PFSK-1 (cell line): ENCODE results near the gene GNA15.

ENCODE experiments used
- FOXP2 ChIP-seq: optimal IDR thresholded peaks from 2 replicates; pipeline ENCODE3; 2011; ENCODE audit warnings: borderline replicate concordance, control low read depth, inconsistent platforms; ENCODE audit not compliant: insufficient read depth; ENCODE audit errors: extremely low read length, extremely low read depth
- POLR2AphosphoS5 ChIP-seq: IDR thresholded peaks from 2 replicates; pipeline ENCODE4 v1.6.1; 2012; ENCODE audit warnings: low read depth, mild to moderate bottlenecking, control low read depth, low read length, moderate library complexity
- SIN3A ChIP-seq: IDR thresholded peaks from 2 replicates; pipeline ENCODE4 v1.6.1; 2012; ENCODE audit warnings: mild to moderate bottlenecking, low read length, moderate library complexity, borderline replicate concordance; ENCODE audit not compliant: insufficient read depth
- TAF1 ChIP-seq: IDR thresholded peaks from 2 replicates; pipeline ENCODE4 v1.6.1; 2012; ENCODE audit warnings: low read length, control low read depth, borderline replicate concordance; ENCODE audit not compliant: insufficient read depth
- TF ChIP-seq, protein P1 (sequence below), 2 experiments: IDR thresholded peaks; 2 replicates each; pipeline versions ENCODE4 v1.6.1 to v1.8.0; 2011 to 2012; ENCODE audit warnings: low read depth in 2 of 2, low read length in 2 of 2, control low read depth in 1 of 2, inconsistent platforms in 1 of 2, mild to moderate bottlenecking in 1 of 2, moderate library complexity in 1 of 2; ENCODE audit not compliant: insufficient read depth in 1 of 2

DNA sequence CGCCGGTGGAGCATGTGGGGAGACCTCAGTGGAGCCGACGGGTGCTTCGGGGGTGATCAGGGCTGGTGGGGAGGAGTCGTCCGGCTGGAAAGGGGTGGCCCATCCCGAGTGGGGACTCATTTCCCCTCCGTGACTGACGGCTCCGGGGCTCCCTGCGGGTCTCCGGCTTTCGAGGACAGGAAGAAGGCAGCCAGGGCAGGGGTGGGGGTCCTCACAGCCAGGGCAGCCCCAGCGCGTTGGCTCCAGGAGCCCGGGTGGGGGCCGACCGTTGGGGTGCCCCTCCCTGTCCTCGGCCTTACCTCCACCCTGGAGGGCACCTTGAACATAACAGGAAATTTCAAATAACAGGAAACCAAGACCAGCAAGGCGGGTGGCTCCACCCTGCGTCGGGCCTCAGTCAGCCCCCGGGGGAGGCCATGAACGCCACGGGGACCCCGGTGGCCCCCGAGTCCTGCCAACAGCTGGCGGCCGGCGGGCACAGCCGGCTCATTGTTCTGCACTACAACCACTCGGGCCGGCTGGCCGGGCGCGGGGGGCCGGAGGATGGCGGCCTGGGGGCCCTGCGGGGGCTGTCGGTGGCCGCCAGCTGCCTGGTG lies 42.6 kb downstream of the GNA15 start, which contains the start of gene S1PR4:
- TF ChIP-seq POLR2AphosphoS5: no peak
- TF ChIP-seq, protein P1, sequence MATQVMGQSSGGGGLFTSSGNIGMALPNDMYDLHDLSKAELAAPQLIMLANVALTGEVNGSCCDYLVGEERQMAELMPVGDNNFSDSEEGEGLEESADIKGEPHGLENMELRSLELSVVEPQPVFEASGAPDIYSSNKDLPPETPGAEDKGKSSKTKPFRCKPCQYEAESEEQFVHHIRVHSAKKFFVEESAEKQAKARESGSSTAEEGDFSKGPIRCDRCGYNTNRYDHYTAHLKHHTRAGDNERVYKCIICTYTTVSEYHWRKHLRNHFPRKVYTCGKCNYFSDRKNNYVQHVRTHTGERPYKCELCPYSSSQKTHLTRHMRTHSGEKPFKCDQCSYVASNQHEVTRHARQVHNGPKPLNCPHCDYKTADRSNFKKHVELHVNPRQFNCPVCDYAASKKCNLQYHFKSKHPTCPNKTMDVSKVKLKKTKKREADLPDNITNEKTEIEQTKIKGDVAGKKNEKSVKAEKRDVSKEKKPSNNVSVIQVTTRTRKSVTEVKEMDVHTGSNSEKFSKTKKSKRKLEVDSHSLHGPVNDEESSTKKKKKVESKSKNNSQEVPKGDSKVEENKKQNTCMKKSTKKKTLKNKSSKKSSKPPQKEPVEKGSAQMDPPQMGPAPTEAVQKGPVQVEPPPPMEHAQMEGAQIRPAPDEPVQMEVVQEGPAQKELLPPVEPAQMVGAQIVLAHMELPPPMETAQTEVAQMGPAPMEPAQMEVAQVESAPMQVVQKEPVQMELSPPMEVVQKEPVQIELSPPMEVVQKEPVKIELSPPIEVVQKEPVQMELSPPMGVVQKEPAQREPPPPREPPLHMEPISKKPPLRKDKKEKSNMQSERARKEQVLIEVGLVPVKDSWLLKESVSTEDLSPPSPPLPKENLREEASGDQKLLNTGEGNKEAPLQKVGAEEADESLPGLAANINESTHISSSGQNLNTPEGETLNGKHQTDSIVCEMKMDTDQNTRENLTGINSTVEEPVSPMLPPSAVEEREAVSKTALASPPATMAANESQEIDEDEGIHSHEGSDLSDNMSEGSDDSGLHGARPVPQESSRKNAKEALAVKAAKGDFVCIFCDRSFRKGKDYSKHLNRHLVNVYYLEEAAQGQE (IDR thresholded peaks at IDR 0.05; ENCODE audit: insufficient read depth in 1 of 2, low read depth in 2 of 2, low read length in 2 of 2): no peak
- no peak for TF ChIP-seq FOXP2
- no peak for TF ChIP-seq TAF1
- no peak for TF ChIP-seq SIN3A
